Measurements from ENCODE around the gene PCBD2.

DNA sequence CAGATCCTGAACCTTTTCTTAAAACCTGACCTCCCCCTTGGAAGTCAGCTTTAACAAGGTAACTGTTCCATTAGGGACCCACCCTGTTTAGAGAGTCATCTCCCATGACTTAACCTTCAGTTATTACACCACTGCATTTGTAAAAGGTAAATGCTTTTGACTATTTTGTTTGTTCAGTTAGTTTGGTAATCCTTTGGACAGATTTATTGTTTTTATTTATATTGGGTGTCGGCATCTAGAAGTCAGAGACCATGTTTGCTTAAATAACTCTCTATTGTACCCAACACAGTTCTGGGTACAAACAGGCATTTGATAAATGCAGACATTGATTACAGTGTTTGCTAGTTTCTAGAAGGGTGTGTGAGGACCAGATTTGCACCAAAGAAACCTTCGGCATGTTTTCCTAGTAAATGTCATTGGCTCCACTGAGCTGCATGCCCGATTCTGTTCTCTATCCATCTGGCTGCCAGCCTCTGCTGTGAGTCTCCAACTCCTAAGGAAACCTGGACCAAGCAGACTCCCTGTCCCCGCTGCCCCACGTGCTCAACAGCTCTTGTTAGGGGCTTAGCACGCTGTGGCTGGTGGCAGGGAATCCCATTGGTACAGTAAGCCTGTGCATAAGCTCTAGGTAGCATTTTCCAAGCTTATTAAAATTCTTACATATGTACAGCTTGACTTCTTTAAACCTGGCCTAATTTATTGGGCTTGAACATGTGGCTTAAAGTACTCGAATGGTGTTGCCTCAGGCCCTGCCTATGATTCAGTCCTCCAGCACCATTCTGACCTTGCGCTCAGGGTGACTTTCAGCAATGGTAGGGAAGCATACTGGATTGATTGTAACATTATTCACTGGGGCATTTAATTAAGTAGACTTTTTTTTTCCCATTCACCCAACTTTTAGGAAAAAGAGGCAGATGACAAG lies 6.6 kb downstream of the PCBD2 start:
- TF ChIP-seq, protein P1, sequence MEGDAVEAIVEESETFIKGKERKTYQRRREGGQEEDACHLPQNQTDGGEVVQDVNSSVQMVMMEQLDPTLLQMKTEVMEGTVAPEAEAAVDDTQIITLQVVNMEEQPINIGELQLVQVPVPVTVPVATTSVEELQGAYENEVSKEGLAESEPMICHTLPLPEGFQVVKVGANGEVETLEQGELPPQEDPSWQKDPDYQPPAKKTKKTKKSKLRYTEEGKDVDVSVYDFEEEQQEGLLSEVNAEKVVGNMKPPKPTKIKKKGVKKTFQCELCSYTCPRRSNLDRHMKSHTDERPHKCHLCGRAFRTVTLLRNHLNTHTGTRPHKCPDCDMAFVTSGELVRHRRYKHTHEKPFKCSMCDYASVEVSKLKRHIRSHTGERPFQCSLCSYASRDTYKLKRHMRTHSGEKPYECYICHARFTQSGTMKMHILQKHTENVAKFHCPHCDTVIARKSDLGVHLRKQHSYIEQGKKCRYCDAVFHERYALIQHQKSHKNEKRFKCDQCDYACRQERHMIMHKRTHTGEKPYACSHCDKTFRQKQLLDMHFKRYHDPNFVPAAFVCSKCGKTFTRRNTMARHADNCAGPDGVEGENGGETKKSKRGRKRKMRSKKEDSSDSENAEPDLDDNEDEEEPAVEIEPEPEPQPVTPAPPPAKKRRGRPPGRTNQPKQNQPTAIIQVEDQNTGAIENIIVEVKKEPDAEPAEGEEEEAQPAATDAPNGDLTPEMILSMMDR (IDR thresholded peaks at IDR 0.05; ENCODE audit: low read depth, low read length, missing input control), result no peak
- no peak for TF ChIP-seq SP1 (IDR thresholded peaks at IDR 0.05)
- TF ChIP-seq HNF4A (conservative IDR thresholded peaks at IDR 0.05), result no peak
- TF ChIP-seq, protein P2, sequence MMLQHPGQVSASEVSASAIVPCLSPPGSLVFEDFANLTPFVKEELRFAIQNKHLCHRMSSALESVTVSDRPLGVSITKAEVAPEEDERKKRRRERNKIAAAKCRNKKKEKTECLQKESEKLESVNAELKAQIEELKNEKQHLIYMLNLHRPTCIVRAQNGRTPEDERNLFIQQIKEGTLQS (IDR thresholded peaks at IDR 0.05), result no peak
- TF ChIP-seq, protein P3, sequence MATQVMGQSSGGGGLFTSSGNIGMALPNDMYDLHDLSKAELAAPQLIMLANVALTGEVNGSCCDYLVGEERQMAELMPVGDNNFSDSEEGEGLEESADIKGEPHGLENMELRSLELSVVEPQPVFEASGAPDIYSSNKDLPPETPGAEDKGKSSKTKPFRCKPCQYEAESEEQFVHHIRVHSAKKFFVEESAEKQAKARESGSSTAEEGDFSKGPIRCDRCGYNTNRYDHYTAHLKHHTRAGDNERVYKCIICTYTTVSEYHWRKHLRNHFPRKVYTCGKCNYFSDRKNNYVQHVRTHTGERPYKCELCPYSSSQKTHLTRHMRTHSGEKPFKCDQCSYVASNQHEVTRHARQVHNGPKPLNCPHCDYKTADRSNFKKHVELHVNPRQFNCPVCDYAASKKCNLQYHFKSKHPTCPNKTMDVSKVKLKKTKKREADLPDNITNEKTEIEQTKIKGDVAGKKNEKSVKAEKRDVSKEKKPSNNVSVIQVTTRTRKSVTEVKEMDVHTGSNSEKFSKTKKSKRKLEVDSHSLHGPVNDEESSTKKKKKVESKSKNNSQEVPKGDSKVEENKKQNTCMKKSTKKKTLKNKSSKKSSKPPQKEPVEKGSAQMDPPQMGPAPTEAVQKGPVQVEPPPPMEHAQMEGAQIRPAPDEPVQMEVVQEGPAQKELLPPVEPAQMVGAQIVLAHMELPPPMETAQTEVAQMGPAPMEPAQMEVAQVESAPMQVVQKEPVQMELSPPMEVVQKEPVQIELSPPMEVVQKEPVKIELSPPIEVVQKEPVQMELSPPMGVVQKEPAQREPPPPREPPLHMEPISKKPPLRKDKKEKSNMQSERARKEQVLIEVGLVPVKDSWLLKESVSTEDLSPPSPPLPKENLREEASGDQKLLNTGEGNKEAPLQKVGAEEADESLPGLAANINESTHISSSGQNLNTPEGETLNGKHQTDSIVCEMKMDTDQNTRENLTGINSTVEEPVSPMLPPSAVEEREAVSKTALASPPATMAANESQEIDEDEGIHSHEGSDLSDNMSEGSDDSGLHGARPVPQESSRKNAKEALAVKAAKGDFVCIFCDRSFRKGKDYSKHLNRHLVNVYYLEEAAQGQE (IDR thresholded peaks at IDR 0.05), result no peak

Measured in liver (tissue), 3 donors.